Common myeloid progenitor, CD34-positive (primary cell): ENCODE data around the gene CRB2.

Experiments used
- CTCF ChIA-PET: fragments of 350-600 bp; sonication (Branson Sonifier 250); formaldehyde crosslinking; loops from one replicate; lab custom pipeline; 2021; ENCODE audit warnings: antibody characterized with exemption; lab: Charles Lee
- POLR2A ChIA-PET: fragments of 350-600 bp; sonication (Branson Sonifier 250); formaldehyde crosslinking; loops from one replicate; lab custom pipeline; 2021; ENCODE audit warnings: antibody characterized with exemption; lab: Charles Lee
- DNase-seq, 3 donors: peaks; one replicate each; pipeline versions ENCODE4 v3.0.0 to v3.0.0-alpha.2; 2013
- H3K27ac ChIP-seq, 2 experiments: 1 replicate in 1 of 2; 2 replicates in 1 of 2; pipeline ENCODE4 v1.7.0; 2013; ENCODE audit warnings: inconsistent platforms in 2 of 2, low read length in 2 of 2, mild to moderate bottlenecking in 2 of 2, low read depth in 1 of 2, moderate library complexity in 1 of 2; ENCODE audit not compliant: severe bottlenecking in 2 of 2, insufficient read depth in 1 of 2, poor library complexity in 1 of 2
- H3K27me3 ChIP-seq, 5 experiments: replicated peaks in 2 of 5; 1 replicate in 3 of 5; 2 replicates in 2 of 5; pipeline versions ENCODE4 v1.6.1 to v1.7.0; 2013; ENCODE audit warnings: low read length in 4 of 5, mild to moderate bottlenecking in 2 of 5, moderate library complexity in 2 of 5, inconsistent platforms in 1 of 5; ENCODE audit not compliant: insufficient read depth in 5 of 5, control insufficient read depth in 4 of 5
- H3K36me3 ChIP-seq, 4 experiments: 1 replicate in 2 of 4; 2 replicates in 2 of 4; pipeline versions ENCODE4 v1.6.1 to v1.7.0; 2013; ENCODE audit warnings: low read length in 3 of 4, control low read depth in 1 of 4, mild to moderate bottlenecking in 1 of 4; ENCODE audit not compliant: control insufficient read depth in 4 of 4, insufficient read depth in 4 of 4
- H3K4me1 ChIP-seq, 4 experiments: 1 replicate in 3 of 4; 2 replicates in 1 of 4; pipeline versions ENCODE4 v1.6.1 to v1.7.1; 2013; ENCODE audit warnings: low read length in 3 of 4, mild to moderate bottlenecking in 3 of 4, control low read depth in 1 of 4, inconsistent platforms in 1 of 4, moderate library complexity in 1 of 4; ENCODE audit not compliant: control insufficient read depth in 4 of 4, insufficient read depth in 4 of 4; ENCODE audit errors: control extremely low read depth in 1 of 4
- H3K4me3 ChIP-seq, 7 experiments: 1 replicate in 4 of 7; 2 replicates in 3 of 7; pipeline versions ENCODE4 v1.5.1 to v1.7.0; 2013; ENCODE audit warnings: mild to moderate bottlenecking in 7 of 7, low read length in 6 of 7, moderate library complexity in 6 of 7, inconsistent platforms in 2 of 7, low read depth in 2 of 7, control low read depth in 1 of 7; ENCODE audit not compliant: insufficient read depth in 4 of 7, control insufficient read depth in 1 of 7; ENCODE audit errors: extremely low read depth in 1 of 7
- H3K9me3 ChIP-seq, 5 experiments: 1 replicate in 4 of 5; 2 replicates in 1 of 5; pipeline versions ENCODE4 v1.6.1 to v1.7.1; 2013; ENCODE audit warnings: low read length in 4 of 5, mild to moderate bottlenecking in 2 of 5, inconsistent platforms in 1 of 5, low read depth in 1 of 5, moderate library complexity in 1 of 5; ENCODE audit not compliant: control insufficient read depth in 4 of 5, insufficient read depth in 2 of 5; ENCODE audit errors: control extremely low read depth in 1 of 5
- WGBS: methylation state at CpG from one replicate; pipeline ENCODE4 v1.1.5; 2013; ENCODE audit not compliant: insufficient coverage; 5-methylcytosine and 5-hydroxymethylcytosine counted together

CRB2 gene

DNA sequence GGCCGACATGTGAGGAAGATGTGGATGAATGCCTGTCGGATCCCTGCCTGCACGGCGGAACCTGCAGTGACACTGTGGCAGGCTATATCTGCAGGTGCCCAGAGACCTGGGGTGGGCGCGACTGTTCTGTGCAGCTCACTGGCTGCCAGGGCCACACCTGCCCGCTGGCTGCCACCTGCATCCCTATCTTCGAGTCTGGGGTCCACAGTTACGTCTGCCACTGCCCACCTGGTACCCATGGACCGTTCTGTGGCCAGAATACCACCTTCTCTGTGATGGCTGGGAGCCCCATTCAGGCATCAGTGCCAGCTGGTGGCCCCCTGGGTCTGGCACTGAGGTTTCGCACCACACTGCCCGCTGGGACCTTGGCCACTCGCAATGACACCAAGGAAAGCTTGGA, 14.1 kb downstream of the CRB2 start:
- peaks cover 0 to 25% (median 23%) of the 10 kb centered on the region in 4 experiments for H3K4me1 ChIP-seq
- peaks cover 0 to 42% (median 30%) of the 10 kb centered on the region in 5 experiments for H3K27me3 ChIP-seq
- H3K4me3 ChIP-seq, result no peak overlapping the region
- POLR2A ChIA-PET, result no interaction called here
- no peaks in the 10 kb centered on the region for H3K36me3 ChIP-seq
- CTCF ChIA-PET, result interaction anchor here (0.6 to 2.7 kb wide), 3 partner anchors 14 to 402 kb away, joined by 4 to 7 read pairs (median 7); no protein-coding TSS in a partner anchor
- DNase-seq, result no peak
- no peaks in the 10 kb centered on the region for H3K9me3 ChIP-seq
- no peak overlapping the region for H3K27ac ChIP-seq
- 94% methylated on average over 13 of the region's 13 CpGs for WGBS

DNA sequence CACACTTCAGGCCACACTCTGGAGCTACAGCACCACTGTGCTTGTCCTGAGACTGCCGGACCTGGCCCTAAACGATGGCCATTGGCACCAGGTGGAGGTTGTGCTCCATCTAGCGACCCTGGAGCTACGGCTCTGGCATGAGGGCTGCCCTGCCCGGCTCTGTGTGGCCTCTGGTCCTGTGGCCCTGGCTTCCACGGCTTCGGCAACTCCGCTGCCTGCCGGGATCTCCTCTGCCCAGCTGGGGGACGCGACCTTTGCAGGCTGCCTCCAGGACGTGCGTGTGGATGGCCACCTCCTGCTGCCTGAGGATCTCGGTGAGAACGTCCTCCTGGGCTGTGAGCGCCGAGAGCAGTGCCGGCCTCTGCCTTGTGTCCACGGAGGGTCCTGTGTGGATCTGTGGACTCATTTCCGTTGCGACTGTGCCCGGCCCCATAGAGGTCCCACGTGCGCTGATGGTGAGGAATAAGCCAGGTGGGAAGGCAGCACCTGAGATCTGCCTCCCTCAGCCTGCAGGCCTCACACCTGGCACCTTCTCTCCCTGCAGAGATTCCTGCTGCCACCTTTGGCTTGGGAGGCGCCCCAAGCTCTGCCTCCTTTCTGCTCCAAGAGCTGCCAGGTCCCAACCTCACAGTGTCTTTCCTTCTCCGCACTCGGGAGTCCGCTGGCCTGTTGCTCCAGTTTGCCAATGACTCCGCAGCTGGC, 14.7 kb downstream of the CRB2 start:
- no peak for DNase-seq
- peaks cover 0 to 31% (median 28%) of the 10 kb centered on the region in 4 experiments for H3K4me1 ChIP-seq
- CTCF ChIA-PET, result interaction anchor here (1.8 to 2.7 kb wide), 3 partner anchors 14 to 22 kb away, joined by 6 to 7 read pairs (median 7); no protein-coding TSS in a partner anchor
- H3K4me3 ChIP-seq, result no peak overlapping the region
- peaks cover 0 to 43% (median 30%) of the 10 kb centered on the region in 5 experiments for H3K27me3 ChIP-seq
- no peaks in the 10 kb centered on the region for H3K9me3 ChIP-seq
- no peaks in the 10 kb centered on the region for H3K36me3 ChIP-seq
- POLR2A ChIA-PET, result no interaction called here
- WGBS, result 90% methylated on average over 28 of the region's 29 CpGs
- H3K27ac ChIP-seq, result no peak overlapping the region

DNA sequence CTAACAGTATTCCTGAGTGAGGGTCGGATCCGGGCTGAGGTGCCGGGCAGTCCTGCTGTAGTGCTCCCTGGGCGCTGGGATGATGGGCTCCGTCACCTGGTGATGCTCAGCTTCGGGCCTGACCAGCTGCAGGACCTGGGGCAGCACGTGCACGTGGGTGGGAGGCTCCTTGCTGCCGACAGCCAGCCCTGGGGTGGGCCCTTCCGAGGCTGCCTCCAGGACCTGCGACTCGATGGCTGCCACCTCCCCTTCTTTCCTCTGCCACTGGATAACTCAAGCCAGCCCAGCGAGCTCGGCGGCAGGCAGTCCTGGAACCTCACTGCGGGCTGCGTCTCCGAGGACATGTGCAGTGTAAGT, 15.2 kb downstream of the CRB2 start:
- no peak for DNase-seq
- ChIA-PET POLR2A (no interaction called here), CTCF (interaction anchor here (1.8 to 2.7 kb wide), 3 partner anchors 13 to 22 kb away, joined by 6 to 7 read pairs (median 7); no protein-coding TSS in a partner anchor)
- H3K4me1 ChIP-seq, result peaks cover 0 to 36% (median 33%) of the 10 kb centered on the region in 4 experiments
- no peak overlapping the region for H3K27ac ChIP-seq
- H3K36me3 ChIP-seq, result no peaks in the 10 kb centered on the region
- H3K27me3 ChIP-seq, result peaks cover 0 to 43% (median 30%) of the 10 kb centered on the region in 5 experiments
- WGBS, result 97% methylated on average over 13 of the region's 18 CpGs
- H3K4me3 ChIP-seq, result no peak overlapping the region
- H3K9me3 ChIP-seq, result no peaks in the 10 kb centered on the region

DNA sequence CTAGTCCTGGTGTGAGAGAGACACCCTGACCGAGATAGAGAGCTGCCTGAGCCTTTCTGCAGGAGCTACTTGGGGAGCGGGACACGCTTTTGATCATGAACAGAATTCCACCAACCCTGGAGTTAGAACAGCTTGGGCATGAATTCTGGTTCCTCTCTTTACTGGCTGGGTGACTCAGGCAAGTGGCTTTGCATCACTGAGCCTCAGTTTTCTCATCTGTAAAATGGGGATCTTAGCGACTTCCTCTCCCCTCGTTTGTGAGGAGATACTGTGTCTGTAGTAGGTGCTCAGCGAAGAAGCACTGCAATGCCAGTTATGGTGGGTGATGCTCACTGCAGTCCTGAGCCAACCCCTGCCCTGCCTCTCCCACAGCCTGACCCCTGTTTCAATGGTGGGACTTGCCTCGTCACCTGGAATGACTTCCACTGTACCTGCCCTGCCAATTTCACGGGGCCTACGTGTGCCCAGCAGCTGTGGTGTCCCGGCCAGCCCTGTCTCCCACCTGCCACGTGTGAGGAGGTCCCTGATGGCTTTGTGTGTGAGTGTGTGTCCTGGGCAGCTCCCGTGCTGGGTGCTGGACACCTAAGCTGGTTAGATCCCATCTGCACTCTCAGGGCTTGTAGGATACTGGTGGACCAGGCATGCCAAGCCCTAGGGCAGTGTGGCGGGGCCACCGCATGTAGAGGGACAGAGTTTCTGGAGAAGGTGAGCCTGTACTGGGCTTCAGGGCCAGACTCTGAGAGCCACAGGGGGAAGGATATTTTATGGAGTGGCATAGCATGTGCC, 16.0 kb downstream of the CRB2 start:
- no peak for DNase-seq
- no peak overlapping the region for H3K27ac ChIP-seq
- H3K9me3 ChIP-seq, result no peaks in the 10 kb centered on the region
- H3K27me3 ChIP-seq, result peaks cover 0 to 43% (median 30%) of the 10 kb centered on the region in 5 experiments
- CTCF ChIA-PET, result interaction anchor here (1.1 to 2.7 kb wide), 4 partner anchors 12 to 23 kb away, joined by 4 to 7 read pairs (median 6); no protein-coding TSS in a partner anchor
- H3K36me3 ChIP-seq, result no peaks in the 10 kb centered on the region
- POLR2A ChIA-PET, result interaction anchor here (0.7 kb wide), 1 partner anchor 19 kb away, joined by 4 read pairs; no protein-coding TSS in a partner anchor
- WGBS, result 91% methylated on average over 13 of the region's 14 CpGs
- H3K4me1 ChIP-seq, result peaks cover 0 to 44% (median 41%) of the 10 kb centered on the region in 4 experiments
- no peak overlapping the region for H3K4me3 ChIP-seq

DNA sequence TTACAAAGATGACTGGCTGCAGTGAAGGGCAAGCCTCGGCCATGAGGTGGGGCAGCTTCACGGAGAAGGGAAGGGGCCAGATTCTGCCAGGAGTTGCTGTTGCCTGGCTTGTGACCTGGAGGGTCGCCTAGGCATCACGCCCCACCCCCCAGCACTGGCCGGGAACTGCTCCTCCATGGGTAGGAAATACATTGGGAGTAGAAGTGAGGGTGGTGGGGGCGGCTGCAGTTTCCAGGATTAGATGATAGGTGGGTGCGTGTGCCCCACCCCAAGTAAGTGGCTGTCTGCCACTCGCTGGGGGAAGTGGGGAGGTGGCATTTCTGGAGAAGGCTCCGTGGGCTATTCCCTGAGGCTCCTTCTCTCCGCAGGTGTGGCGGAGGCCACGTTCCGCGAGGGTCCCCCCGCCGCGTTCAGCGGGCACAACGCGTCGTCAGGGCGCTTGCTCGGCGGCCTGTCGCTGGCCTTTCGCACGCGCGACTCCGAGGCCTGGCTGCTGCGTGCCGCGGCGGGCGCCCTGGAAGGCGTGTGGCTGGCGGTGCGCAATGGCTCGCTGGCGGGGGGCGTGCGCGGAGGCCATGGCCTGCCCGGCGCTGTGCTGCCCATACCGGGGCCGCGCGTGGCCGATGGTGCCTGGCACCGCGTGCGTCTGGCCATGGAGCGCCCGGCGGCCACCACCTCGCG, 16.9 kb downstream of the CRB2 start:
- H3K4me1 ChIP-seq, result peaks cover 0 to 46% (median 42%) of the 10 kb centered on the region in 4 experiments
- peak overlapping the region in 3 of 7 experiments; percentile 34 to 54 (median 48) for H3K4me3 ChIP-seq
- no peaks in the 10 kb centered on the region for H3K9me3 ChIP-seq
- no peaks in the 10 kb centered on the region for H3K36me3 ChIP-seq
- ChIA-PET CTCF (interaction anchor here (1.1 to 2.7 kb wide), 3 partner anchors 11 to 18 kb away, joined by 4 to 7 read pairs (median 6); no protein-coding TSS in a partner anchor), POLR2A (no interaction called here)
- H3K27me3 ChIP-seq, result peaks cover 0 to 43% (median 26%) of the 10 kb centered on the region in 5 experiments
- H3K27ac ChIP-seq, result no peak overlapping the region
- WGBS, result 29% methylated on average over 56 of the region's 58 CpGs
- DNase-seq, result peak in 1 of 3 donors; percentile 28

DNA sequence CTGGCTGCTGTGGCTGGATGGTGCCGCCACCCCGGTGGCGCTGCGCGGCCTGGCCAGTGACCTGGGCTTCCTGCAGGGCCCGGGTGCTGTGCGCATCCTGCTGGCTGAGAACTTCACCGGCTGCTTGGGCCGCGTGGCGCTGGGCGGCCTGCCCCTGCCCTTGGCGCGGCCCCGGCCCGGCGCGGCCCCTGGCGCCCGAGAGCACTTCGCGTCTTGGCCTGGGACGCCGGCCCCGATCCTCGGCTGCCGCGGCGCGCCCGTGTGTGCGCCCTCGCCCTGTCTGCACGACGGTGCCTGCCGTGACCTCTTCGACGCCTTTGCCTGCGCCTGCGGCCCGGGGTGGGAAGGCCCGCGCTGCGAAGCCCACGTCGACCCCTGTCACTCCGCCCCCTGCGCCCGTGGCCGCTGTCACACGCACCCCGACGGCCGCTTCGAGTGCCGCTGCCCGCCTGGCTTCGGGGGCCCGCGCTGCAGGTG, 17.5 kb downstream of the CRB2 start:
- POLR2A ChIA-PET, result no interaction called here
- H3K4me3 ChIP-seq, result peak overlapping the region in 5 of 7 experiments; percentile 1 to 54 (median 34)
- H3K9me3 ChIP-seq, result no peaks in the 10 kb centered on the region
- 2% methylated on average over 60 of the region's 60 CpGs for WGBS
- H3K27ac ChIP-seq, result no peak overlapping the region
- peaks cover 0 to 46% (median 42%) of the 10 kb centered on the region in 4 experiments for H3K4me1 ChIP-seq
- H3K27me3 ChIP-seq, result peaks cover 0 to 43% (median 25%) of the 10 kb centered on the region in 5 experiments
- H3K36me3 ChIP-seq, result no peaks in the 10 kb centered on the region
- peak in 2 of 3 donors; percentile 23 to 43 for DNase-seq
- CTCF ChIA-PET, result no interaction called here
